HG03159 (cell line): ENCODE data around the gene SEC61B.
"Not testable (repeated sequence)": the region's sequence is repeated elsewhere in the genome, so short reads cannot be mapped to it uniquely, and the experiment has no call there.

Experiments
- ATAC-seq: cut with Tn5 transposase; IDR thresholded peaks from one replicate; pipeline ENCODE4 v1.9.1; 2021; ENCODE audit warnings: mild to moderate bottlenecking, moderate library complexity; ENCODE audit not compliant: unreplicated experiment

SEC61B gene

DNA sequence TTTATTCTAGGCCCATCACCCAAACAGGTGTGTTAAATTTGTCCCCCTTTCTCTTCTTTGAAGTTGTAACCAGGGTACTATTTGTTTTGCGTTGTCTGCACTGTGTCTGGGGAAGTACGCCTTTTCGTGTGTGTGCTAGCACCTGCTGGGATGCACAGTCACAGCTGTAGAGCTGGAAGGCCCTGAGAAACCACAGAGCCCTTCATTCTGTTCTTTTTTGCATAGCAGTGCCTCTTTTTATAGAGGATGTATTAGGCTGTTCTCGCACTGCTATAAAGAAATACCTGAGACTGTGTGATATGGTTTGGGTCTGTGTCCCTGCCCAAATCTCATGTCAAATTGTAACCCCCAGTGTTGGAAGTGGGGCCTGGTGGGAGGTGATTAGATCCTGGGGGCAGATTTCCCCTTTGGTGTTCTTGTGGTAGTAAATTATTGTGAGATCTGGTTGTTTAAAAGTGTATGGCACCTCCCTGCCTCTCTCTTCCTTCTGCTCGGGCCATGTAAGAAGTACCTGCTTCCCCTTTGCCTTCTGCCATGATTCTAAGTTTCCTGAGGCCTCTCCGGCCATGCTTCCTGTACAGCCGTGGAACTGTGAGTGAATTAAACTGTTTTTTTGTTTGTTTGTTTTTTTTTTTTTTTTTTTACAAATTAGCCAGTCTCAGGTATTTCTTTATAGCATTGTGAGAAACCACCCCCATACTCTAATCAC, 14.0 kb downstream of the SEC61B start:
- peak; percentile 97 for ATAC-seq

DNA sequence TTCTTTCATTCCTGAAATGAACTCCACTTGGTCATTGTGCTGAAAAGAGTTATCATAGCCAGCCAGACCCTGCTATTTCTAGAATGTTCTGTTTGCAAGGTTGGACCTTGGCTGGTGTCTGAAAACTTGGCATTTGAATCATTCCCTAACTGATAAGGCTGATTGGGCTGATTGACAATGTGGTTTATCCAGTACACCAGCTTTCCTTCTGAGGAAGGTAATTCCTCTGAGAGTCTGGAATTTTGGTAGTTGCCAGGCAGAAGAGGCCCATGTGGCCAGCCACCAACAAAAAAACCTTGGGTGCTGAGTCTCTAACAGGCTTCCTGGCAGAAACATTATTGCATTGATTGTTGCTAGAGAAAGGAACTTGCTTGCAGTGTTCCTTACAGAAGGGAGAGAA, 15.3 kb downstream of the SEC61B start:
- no peak for ATAC-seq

DNA sequence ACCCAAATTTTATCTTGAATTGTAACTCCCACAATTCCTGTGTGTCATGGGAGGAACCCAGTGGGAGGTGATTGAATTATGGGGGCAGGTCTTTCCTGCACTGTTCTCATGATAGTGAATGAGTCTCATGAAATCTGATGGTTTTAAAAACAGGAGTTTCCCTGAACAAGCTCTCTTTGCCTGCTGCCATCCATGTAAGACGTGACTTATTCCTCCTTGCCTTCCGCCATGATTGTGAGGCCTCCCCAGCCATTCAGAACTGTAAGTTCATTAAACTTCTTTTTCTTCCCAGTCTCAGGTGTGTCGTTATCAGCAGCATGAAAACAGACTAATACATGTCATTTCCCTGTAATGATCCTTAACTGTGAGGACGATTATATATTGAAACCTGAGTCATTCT, 15.8 kb downstream of the SEC61B start:
- ATAC-seq, result not testable (repeated sequence)

DNA sequence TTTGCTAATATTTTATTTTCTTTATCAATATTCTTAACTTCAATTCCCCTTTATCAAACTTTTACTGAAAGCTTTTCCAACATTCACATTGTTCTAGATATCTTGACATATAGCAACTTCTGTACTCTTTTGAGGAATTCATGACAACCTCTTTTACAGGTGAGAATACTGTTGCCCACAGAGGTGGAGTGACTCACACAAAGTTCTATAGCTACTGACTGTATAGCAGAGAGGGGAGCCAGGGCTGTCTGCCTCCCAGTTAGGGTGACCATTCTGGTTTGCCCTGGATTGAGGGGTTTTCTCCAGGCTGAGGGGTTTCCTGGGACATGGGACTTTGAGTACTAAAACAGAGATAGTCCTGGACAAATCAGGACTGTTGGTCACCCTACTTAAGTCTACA, 16.2 kb downstream of the SEC61B start:
- ATAC-seq, result no peak

DNA sequence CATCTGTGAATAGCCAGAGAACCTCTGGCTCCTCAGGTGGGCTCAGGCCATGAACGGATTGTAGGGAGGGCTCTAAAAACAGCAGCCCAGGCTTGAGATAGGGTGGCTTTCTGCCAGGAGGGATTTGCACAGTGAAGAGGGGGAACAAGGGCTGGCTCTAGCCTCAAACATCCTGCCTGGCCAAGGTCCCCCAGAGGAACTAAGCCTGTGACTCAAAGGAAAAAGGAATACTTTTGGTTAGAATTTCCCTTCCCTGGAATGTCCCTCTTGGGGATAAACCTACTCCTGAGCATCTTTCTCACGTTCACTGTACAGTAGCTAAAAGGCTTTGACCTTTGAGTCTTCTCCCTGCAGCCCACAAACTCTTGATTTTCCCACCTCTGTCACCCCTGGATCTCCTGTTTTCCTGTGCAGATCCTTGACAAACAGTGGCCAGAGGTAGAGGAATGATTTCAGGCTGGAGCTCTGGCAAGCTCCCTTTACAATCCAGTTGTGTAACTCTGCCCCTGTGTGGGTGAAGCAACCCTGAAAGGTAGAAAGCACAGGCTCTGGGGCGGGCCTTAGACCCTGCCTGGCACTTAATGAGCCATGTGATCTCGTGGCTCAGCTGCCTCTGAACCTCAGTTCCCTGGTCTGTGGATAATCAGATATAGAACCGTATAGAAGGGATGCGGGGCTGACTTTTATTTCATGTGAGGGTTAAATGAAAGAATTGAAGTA, 17.4 kb downstream of the SEC61B start:
- ATAC-seq, result no peak

DNA sequence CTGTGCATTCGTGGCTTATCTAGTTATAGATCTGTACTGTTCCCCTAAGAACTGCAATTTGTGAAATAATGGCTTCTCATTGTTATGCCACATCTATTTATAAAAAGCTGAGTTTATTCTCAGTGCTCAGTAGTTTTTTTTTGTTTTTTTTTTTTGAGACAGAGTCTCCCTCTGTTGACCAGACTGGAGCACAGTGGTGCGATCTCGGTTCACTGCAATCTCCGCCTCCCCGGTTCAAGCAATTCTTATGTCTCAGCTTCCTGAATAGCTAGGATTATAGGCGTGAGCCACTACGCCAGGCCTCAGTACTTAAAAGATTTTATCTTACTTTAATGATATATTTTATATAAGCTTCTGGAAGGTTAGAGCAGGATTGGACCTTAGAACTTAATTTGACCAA, 19.0 kb downstream of the SEC61B start:
- ATAC-seq, result no peak

DNA sequence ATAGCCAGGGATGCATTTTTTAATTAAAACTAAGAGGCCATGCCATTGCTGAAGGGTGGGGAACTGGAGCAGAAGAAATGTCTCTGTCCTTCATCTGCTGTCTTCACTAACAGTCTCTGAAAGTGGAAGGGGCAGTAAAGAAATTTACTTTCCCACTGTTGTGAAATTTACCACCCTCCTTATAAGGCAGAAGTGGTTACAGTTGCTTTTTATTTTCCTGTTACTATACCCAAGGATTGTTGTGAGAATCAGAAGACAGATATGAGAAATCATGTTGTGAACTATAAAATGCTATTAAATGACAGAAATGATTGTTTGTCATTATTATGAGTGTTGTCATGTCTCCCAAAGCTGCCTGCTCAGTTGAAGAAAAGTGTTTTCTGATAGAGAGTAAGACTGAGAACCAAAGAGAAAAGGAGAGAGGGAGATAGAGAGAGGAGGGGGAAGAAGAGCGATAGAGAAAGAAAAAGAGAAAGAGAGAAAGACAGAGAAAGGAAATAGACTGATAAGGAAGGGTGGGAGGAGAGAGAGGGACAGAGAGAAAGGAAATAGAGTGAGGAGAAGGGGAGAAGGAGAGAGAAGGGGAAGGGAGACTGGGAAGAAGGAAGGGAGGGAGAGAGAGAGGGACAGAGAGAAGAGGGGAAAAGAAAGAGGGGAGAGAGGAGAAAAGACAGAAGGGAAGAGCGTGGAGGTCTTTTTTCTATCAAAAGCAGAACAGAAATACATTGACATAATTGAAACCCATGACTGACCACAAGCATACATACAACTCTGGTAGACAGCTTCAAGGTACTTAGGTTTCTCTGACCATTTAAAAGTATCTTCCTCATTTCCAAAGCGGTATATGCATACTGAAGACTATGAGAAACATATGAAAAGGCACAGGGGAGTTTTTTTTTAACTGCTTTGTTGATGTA, 22.5 kb downstream of the SEC61B start:
- peak; percentile 95 for ATAC-seq

DNA sequence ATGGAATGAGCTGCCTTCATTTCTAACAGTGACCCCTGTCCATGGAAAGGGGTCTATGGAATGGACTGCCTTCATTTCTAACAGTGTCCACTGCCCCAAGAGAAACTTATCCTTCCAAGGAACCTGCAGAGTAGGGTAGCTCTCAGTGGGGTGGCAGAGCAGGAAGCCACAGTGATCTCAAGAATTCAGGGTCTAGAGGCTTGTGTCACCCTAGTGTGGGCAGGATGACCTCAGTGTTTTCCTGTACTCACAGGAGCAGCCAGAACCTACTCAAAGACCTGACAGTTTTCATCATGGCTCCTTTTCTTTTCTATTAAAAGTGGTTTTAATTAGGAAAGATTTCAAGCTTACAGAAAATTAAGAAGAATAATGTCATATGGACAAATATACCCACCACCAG, 27.5 kb downstream of the SEC61B start:
- no peak for ATAC-seq

DNA sequence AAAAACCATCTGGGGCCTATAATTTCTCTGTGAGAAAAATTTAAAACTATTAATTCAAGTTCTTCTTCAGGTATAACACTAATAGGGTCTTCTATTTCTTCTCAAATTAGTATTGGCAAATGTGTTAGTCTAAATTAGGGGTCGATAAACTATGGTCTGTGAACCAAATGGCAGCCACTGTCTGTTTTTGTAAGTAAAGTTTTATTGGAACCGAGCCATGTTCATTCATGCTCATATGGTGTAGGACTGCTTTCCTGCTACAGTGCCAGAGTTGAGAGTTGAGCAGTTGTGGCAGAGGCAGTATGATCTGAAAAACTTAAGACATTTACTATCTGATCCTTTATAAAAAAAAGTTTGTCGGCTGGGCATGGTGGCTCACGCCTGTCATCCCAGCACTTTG, 29.1 kb downstream of the SEC61B start:
- ATAC-seq, result no peak

DNA sequence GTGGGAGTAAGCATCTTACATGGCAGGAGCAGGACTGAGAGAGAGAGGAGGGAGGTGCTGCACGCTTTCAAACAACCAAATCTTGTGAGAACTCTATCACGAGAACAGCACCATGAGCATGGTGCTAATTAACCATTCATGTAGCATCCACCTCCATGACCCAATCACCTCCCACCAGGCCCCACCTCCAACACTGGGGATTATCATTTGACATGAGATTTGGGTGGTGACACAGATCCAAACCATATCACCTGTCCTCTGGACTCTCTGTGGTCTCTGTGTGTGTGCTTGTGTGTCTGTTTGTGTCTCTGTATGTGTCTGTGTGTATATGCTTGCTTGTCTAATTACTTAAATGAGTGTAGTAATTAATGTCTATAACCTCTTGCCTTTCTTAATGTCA, 31.1 kb downstream of the SEC61B start:
- ATAC-seq, result peak; percentile 48

DNA sequence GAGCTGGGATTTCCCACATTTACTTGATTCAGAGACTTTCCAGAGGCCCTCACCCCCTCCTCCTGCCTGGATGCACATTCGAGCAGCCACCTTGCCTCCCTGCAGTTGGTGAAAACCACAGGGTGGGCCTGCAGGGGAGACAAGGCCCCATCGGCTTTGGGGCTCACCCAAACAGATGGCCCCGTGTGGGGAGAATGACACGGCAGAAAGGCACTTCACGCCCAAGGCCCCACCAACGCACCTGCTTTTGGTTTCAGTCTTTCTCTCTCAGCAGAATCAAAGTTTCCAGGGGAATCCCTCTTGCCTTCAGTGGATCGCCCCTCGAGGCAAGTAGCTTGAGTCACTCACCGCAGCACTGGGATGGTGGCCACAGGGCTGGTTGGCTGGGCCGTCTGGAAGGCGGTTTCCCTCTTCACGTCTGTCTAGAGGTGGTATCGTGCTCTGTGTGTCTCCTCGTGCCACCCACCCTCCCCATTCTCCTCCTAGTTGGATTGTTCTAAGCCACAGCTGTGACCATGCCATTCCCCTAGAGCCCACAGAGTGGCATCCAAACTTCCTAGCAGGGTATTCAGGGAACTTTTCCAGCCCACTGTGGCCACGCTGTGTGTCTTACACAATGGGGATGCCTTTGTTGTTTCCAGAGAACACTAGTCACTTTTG, 31.8 kb downstream of the SEC61B start:
- ATAC-seq, result peak; percentile 81

DNA sequence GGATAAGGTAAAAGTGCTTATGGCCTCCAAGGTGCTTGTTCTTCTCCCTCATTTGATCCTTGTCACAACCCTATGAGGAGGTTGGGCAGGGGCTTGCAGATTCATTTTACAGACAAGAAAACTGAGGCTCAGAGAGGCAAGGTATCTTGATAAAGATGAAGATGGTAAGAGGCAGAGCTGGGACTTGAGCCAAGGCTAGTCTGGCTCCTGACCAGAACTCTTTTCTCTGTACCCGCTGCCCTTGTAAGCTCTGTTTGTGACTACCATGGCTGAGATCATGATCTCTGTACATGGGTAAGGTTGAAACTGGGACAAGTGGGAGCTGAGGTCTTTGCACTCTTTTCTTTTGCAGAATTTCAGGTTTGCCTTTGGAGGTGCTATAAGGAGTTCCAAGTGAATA, 33.6 kb downstream of the SEC61B start:
- ATAC-seq, result no peak

DNA sequence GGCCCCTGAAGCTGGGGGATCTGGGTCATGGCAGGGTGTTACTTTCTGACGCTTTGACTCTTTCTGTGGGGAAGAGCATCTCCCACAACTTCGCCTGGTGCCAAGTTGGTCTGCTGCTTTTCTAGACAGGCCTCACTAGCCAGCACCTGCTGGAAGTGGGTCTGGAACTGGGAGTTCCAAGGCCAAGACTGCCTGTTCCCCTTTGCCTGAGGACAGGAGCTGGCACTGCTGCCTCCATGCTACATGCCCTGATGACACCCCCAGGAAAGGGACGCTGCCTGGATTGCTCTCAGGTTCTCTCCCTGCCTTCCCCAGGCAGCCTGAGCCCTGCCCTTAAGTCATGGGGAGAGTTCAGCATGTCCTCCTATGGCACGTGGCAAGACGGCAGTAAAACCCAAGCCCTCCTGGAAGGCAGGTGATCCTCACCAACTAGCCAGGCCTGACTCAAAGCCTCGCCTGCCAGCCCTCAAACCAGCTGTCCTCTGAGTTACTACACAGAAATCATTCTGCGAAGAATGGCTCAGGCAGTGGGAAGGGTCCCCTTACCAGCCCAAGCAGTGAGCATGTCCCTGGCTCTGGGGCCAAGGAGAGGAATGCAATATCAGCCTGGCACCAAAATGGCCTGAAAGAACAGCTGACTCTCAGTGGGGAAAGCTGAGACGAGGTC, 35.8 kb downstream of the SEC61B start:
- ATAC-seq, result no peak

DNA sequence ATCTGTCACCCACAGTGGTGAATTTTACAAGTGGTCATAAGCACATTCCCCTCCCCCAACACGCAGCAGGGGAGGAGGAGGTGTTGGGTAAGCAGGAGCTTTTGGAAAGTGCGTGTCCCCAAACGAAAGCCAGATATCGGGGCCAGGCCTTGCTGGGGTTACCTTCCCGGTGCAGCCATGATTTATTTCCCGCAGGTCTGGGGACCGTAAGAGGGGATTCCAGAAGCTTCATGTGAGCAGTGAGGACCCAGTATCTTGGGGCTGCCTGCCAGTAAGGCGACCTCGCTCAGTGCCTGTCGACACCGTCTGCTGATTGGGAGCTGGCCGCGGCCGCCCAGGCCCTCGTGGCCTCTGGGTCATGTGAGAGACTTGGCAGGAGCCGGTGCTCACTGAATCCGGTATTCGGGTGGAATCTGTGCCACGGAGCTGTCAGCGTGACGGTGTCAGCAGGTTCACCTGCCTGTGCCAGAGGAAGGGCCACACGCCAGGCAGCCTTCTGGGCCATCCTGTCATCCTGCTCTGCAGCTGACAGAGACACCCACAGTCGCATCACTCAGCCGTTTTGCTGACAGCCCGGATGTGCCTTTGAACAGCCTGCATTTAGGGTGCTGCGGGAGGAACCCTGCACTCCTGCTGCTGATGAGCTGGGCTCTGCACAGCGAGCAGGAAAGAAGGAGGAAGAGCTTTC, 37.3 kb downstream of the SEC61B start:
- ATAC-seq, result no peak

DNA sequence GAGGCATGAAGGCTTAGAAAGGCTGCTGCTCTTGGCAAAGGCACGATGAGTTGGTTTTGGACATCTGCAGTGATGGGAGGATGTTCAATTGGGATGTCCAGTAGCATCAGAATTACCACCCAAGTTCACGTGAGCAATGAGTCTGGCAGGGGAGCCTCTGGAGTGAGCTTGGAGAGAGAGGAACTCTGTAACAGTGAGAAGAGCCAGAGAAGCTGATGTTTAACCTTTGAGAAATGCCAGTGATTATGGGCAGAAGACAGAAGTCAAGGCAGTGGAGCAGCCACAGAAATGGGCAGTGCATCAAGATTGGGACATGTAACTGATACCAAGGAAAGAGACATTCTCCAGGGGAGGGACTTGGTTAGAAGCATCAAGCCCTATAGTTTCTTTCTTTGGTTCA, 39.8 kb downstream of the SEC61B start:
- ATAC-seq, result no peak

DNA sequence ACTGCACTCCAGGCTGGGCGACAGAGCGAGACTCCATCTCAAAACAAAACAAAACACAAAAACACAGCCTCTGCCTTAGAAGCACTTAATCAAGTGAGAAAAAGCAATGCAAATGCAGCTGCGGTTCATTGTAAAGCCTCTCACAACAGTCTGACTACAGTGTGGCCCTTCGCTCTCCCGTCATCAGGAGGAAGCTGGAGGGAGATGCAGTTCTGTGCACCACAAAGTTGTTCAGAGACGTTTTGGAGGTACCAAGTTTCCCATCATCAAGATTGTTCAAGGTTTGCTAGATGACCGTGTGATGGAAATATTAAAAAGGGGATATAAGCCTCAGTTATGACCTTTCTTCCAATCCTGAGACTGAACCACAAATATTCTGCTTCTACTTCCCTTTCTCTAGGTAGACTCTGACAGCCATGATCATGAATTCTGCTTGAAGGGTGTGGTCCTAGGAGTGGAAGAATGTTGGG, 40.9 kb downstream of the SEC61B start:
- no peak for ATAC-seq

DNA sequence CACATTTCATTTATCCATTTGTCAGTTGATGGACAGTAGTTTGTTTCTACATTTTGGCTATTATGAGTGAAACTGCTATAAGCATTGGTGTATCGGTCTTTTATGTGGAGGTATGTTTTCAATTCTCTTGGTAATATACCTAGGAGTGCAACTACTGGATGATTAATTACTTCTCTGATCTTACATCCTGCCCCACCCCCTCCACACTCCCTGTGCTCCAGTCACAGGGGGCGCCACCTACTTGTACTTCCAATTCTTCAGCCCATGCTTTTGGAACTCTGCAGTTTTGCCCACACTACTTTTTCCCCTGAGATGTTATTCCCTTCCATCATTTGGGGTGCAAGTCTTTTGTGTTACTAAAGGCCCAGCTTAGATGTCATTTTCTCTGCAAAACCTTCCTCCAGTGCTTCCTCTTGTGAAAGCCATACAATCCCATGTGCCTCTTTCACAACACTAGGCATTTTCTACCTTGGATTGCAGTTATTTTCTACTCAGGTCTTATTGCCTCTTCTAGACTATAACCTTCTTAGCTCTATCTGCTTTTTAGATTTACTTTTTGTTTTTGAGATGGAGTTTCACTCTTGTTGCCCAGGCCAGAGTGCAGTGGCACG, 42.1 kb downstream of the SEC61B start:
- no peak for ATAC-seq

DNA sequence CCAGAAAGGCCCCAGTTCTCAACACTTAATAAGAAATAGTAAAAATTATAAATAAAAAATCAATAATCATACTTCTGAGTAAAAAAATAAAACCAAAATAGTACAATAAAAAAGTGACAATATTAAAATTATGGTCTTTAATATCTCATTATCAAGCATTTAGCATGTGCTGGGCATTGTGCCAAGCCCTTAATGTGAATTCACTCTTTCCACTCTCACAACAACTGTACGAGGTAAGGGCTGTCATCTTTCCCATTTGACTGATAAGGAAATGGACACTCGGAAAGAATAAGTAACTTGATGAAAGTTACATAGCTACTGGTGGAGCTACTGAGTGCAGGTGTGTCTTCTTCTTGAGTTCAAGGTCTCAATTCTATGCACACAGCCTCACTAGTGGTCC, 43.6 kb downstream of the SEC61B start:
- ATAC-seq, result no peak

DNA sequence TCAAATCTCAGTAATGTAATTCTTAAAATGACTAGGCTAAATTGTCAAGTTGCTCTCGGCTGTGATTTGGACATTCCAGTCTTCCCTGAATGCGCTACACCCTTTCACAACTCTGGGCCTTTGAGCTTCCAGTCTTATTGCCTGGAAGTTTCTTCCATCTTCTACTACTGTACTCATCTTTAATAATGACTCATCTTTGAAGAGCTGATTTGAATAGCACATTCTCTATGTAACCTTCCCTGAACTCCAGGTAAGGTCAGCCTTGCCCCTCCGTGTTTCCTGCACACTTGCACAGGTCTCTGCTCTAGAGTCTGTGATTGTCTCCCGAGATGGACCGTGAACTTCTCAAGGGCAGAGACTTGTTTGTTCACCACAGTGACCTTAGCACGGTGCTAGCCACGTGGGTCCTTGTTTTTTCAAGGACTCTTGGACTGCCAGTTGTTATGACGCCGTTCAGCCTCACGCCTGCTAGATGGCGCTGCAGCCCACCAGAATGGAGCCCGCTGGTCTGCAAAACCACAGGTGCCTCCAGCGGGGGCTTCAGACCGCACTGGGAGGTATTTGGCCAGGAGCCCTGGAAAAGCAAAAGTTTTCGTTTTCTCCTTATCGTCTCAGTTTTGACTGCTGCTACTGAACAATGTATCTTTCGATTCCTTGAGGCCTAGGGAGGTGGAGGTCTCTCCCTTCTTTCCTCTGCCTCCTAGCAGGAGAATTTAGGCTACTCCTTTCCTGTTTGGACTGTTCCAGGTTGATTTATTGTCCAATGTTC, 44.4 kb downstream of the SEC61B start:
- ATAC-seq, result peak; percentile 53
